Vagina (tissue), 2 donors: ENCODE results near the gene PDE4D.

Source experiments
- POLR2AphosphoS5 ChIP-seq, 2 donors: sonication (generic); formaldehyde crosslinking; IDR thresholded peaks; one replicate each; pipeline ENCODE4 v1.9.0; 2017; ENCODE audit warnings: antibody characterized with exemption in 2 of 2, mild to moderate bottlenecking in 2 of 2, low read depth in 1 of 2; ENCODE audit not compliant: insufficient read depth in 1 of 2
- TF ChIP-seq, protein P1 (sequence below), 3 experiments: fragments of 450-650 bp in 2 of 3; fragments of 200-600 bp in 1 of 3; sonication (generic) in 1 of 3; IDR thresholded peaks; one replicate each; pipeline ENCODE4 v1.5.1; 2017 to 2019; ENCODE audit warnings: antibody characterized with exemption in 3 of 3, mild to moderate bottlenecking in 2 of 3, moderate library complexity in 2 of 3

DNA sequence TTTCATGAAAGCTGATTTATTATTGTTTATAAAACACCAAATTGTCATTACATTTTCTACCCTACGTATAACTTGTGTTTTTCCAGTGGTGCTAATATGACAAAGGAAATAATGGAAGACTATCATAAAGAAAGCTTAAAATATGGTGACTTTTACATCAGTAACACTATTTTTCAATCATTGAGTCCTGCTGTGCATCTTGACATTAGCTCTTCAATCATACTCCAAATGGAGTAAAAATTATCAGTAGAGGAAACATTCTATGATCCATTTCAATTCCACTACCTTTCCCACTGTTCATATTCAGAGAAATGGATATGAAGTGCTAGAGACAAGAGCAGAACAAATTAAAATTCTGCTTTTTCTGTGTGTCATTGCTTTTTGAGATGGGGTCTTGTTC lies 774.0 kb downstream of the PDE4D start:
- TF ChIP-seq, protein P1, sequence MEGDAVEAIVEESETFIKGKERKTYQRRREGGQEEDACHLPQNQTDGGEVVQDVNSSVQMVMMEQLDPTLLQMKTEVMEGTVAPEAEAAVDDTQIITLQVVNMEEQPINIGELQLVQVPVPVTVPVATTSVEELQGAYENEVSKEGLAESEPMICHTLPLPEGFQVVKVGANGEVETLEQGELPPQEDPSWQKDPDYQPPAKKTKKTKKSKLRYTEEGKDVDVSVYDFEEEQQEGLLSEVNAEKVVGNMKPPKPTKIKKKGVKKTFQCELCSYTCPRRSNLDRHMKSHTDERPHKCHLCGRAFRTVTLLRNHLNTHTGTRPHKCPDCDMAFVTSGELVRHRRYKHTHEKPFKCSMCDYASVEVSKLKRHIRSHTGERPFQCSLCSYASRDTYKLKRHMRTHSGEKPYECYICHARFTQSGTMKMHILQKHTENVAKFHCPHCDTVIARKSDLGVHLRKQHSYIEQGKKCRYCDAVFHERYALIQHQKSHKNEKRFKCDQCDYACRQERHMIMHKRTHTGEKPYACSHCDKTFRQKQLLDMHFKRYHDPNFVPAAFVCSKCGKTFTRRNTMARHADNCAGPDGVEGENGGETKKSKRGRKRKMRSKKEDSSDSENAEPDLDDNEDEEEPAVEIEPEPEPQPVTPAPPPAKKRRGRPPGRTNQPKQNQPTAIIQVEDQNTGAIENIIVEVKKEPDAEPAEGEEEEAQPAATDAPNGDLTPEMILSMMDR (IDR thresholded peaks at IDR 0.05): no peak
- no peak for TF ChIP-seq POLR2AphosphoS5 (IDR thresholded peaks at IDR 0.05; ENCODE audit: insufficient read depth in 1 of 2, low read depth in 1 of 2)
